HUES6 (cell line): ENCODE data around the gene C15orf40.
A peak's percentile ranks its signal among the peaks of the same experiment; 100 is the strongest.

Experiments used
- H3K27ac ChIP-seq: 2 replicates; pipeline ENCODE4 v1.7.0; 2013; ENCODE audit warnings: low read depth, mild to moderate bottlenecking, low read length, inconsistent platforms
- H3K27me3 ChIP-seq: 2 replicates; pipeline ENCODE4 v1.6.1; 2013; ENCODE audit warnings: low read length; ENCODE audit not compliant: control insufficient read depth, insufficient read depth
- H3K36me3 ChIP-seq: 2 replicates; pipeline ENCODE4 v1.6.1; 2013; ENCODE audit warnings: low read length; ENCODE audit not compliant: control insufficient read depth, insufficient read depth
- H3K4me1 ChIP-seq: 2 replicates; pipeline ENCODE4 v1.6.1; 2013; ENCODE audit warnings: low read length; ENCODE audit not compliant: control insufficient read depth, insufficient read depth
- H3K4me3 ChIP-seq: 2 replicates; pipeline ENCODE4 v1.5.1; 2013; ENCODE audit warnings: low read depth, low read length
- H3K9ac ChIP-seq: one replicate; pipeline ENCODE4 v1.6.1; 2013; ENCODE audit warnings: mild to moderate bottlenecking, low read length
- H3K9me3 ChIP-seq: 2 replicates; pipeline ENCODE4 v1.6.1; 2013; ENCODE audit warnings: low read depth, low read length; ENCODE audit not compliant: control insufficient read depth, insufficient read depth

The C15orf40 gene

GRCh38 chr15:82970078-82970686, 41.3 kb downstream of the C15orf40 start:
- Histone ChIP-seq H3K9ac (no peak overlapping the region), H3K9me3 (no peaks in the 10 kb centered on the region), H3K4me3 (no peak overlapping the region), H3K27me3 (no peaks in the 10 kb centered on the region), H3K36me3 (no peaks in the 10 kb centered on the region), H3K4me1 (no peaks in the 10 kb centered on the region), H3K27ac (no peak overlapping the region)

DNA sequence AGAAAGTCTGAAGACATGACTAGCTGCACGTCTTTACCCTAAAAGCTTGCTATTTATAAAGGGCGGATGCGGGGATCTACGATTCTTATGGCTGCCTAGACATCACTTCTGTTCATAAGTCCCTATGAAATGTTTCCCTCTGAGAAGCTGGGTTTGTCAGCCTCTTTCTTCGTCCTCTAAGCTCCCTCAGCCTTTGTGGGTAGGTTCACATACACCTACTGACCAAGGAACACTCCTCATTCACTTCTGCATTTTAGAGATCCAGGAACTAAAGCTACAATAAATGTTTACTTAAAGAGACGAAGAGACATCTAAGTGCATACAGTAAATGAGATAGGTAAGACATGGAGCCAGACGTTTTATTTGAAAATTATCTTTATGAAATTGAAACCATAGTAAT, 42.1 kb downstream of the C15orf40 start:
- Histone ChIP-seq H3K27me3 (no peaks in the 10 kb centered on the region), H3K4me1 (no peaks in the 10 kb centered on the region), H3K27ac (no peak overlapping the region), H3K4me3 (no peak overlapping the region), H3K9ac (no peak overlapping the region), H3K36me3 (no peaks in the 10 kb centered on the region), H3K9me3 (no peaks in the 10 kb centered on the region)

GRCh38 chr15:82968066-82968465, 43.4 kb downstream of the C15orf40 start:
- Histone ChIP-seq H3K27me3 (no peaks in the 10 kb centered on the region), H3K9ac (no peak overlapping the region), H3K9me3 (no peaks in the 10 kb centered on the region), H3K36me3 (no peaks in the 10 kb centered on the region), H3K27ac (no peak overlapping the region), H3K4me1 (peaks cover 11% of the 10 kb centered on the region), H3K4me3 (no peak overlapping the region)

DNA sequence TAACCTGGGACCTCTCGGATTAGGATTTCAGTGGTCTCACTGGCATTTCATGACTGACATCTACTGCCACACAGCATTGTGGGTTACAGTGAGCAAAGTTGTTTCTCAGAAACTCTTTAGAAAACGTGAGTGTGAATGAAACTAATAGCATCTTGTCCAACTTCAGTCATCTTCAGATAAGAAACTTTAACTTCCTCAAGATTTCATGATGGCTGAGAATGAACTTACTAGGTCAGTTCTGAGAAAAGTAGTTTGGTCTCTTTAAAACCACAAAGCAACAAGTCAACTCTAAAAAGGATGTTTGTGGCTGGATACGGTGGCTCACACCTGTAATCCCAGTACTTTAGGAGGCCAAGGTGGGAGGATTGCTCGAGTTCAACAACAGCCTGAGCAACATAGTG, 44.8 kb downstream of the C15orf40 start:
- Histone ChIP-seq H3K27me3 (no peaks in the 10 kb centered on the region), H3K27ac (no peak overlapping the region), H3K9ac (no peak overlapping the region), H3K4me3 (no peak overlapping the region), H3K4me1 (peaks cover 11% of the 10 kb centered on the region), H3K36me3 (no peaks in the 10 kb centered on the region), H3K9me3 (no peaks in the 10 kb centered on the region)

GRCh38 chr15:82964890-82965289, 46.5 kb downstream of the C15orf40 start:
- no peaks in the 10 kb centered on the region for H3K9me3 ChIP-seq

GRCh38 chr15:82963471-82964341, 47.7 kb downstream of the C15orf40 start:
- H3K9me3 ChIP-seq, result no peaks in the 10 kb centered on the region
- no peak overlapping the region for H3K27ac ChIP-seq
- peaks cover 11% of the 10 kb centered on the region for H3K4me1 ChIP-seq
- H3K9ac ChIP-seq, result no peak overlapping the region
- H3K36me3 ChIP-seq, result no peaks in the 10 kb centered on the region
- no peaks in the 10 kb centered on the region for H3K27me3 ChIP-seq
- H3K4me3 ChIP-seq, result no peak overlapping the region

More at GRCh38 chr15:82964890-82965289, 46.5 kb downstream of the C15orf40 start:
- Histone ChIP-seq H3K4me1 (peaks cover 11% of the 10 kb centered on the region), H3K9ac (no peak overlapping the region), H3K27ac (no peak overlapping the region), H3K27me3 (no peaks in the 10 kb centered on the region), H3K36me3 (no peaks in the 10 kb centered on the region), H3K4me3 (no peak overlapping the region)

GRCh38 chr15:82960766-82961165, 50.7 kb downstream of the C15orf40 start:
- H3K27ac ChIP-seq, result no peak overlapping the region
- no peak overlapping the region for H3K4me3 ChIP-seq
- H3K9me3 ChIP-seq, result no peaks in the 10 kb centered on the region
- H3K4me1 ChIP-seq, result peaks cover 11% of the 10 kb centered on the region
- no peaks in the 10 kb centered on the region for H3K36me3 ChIP-seq
- no peak overlapping the region for H3K9ac ChIP-seq
- H3K27me3 ChIP-seq, result no peaks in the 10 kb centered on the region

- H3K27me3 ChIP-seq, result no peaks in the 10 kb centered on the region
- H3K4me1 ChIP-seq, result peaks cover 11% of the 10 kb centered on the region
- H3K4me3 ChIP-seq, result no peak overlapping the region
- no peaks in the 10 kb centered on the region for H3K36me3 ChIP-seq
- H3K9ac ChIP-seq, result no peak overlapping the region
- H3K27ac ChIP-seq, result no peak overlapping the region
- H3K9me3 ChIP-seq, result no peaks in the 10 kb centered on the region
Observed at GRCh38 chr15:82959423-82959822, 52.0 kb downstream of the C15orf40 start.

- H3K9me3 ChIP-seq, result no peaks in the 10 kb centered on the region
- H3K9ac ChIP-seq, result no peak overlapping the region
- H3K4me3 ChIP-seq, result no peak overlapping the region
- H3K27me3 ChIP-seq, result no peaks in the 10 kb centered on the region
- H3K4me1 ChIP-seq, result peaks cover 5% of the 10 kb centered on the region; the same call in 1 of the 2 replicates
- H3K27ac ChIP-seq, result no peak overlapping the region
- no peaks in the 10 kb centered on the region for H3K36me3 ChIP-seq
Observed at GRCh38 chr15:82958638-82959037, 52.8 kb downstream of the C15orf40 start.

DNA sequence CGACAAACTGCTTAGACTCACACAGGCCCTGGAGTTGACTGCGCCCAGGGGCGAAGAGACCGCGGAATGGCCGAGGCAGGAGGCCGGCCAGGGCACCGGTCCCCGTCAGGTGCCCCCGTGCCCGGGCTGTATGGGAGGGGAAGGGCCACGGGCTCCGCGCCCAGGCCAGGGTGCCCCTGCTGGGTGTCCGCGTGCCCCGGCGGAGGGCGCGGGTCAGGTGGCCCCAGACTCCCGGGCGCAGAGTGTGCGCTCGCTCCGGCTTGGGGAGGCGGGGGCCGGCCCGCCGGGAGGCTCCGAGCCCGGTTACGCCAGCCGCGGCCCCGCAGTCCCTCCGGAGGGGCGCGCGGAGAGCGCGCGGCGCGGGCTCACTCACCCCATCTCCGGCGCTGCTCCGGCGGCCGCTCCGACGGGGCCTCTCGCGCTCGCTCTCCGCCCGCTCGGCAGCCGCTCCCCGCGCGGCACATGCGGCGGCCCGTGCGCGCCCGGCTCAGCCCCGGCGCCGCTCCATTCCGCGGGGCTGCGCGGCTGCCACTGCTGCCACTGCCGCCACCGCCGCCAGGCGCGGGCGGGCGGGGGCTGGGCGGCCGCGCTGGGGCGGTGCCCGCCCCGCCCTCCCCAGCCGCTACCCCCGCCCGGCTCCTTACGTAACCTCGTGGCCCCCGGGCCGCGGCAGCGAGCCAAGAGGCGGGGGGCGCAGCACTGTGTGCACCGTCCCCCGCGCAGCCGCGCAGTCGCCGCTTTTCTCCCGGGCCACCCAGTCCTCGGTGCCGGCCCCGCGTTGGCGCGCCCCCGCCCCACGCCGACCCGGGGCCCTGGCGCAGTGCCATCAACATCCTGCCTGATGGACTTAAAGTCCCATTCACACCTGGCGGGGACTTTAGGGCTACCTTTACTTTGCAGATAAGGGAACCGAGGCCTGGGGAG, 59.0 kb downstream of the C15orf40 start, which contains the start of gene HOMER2:
TSS of gene HOMER2 (minus strand) at position 563 of the 924 bp plus-strand sequence. CDS start at position 378, 185 bp downstream.
- no peak within 1 kb of the TSS for H3K27ac ChIP-seq
- H3K27me3 ChIP-seq, result peaks cover 43% of the 10 kb centered on the region
- H3K9ac ChIP-seq, result peak within 1 kb of the TSS; percentile 43
- H3K4me1 ChIP-seq, result peaks cover 5% of the 10 kb centered on the region; the same call in 1 of the 2 replicates
- peak within 1 kb of the TSS; percentile 66 for H3K4me3 ChIP-seq
- H3K9me3 ChIP-seq, result no peaks in the 10 kb centered on the region
- H3K36me3 ChIP-seq, result no peaks in the 10 kb centered on the region
